NCI-H510A treated with DMSO at 0.1 percent for 48 hours (cell line): ENCODE measurements around the gene TTLL5.
"Not testable (repeated sequence)": the region's sequence is repeated elsewhere in the genome, so short reads cannot be mapped to it uniquely, and the experiment has no call there.

Source experiments
- DNase-seq: peaks from one replicate; lab custom pipeline; 2025; lab: John Stamatoyannopoulos, UW

The TTLL5 gene

GRCh38 chr14:75835156-75835725 lies 174.2 kb downstream of the TTLL5 start:
- no peak for DNase-seq

- DNase-seq, result no peak
Measured at GRCh38 chr14:75835737-75836136, 174.7 kb downstream of the TTLL5 start.

GRCh38 chr14:75837151-75837787 lies 176.2 kb downstream of the TTLL5 start:
- DNase-seq, result no peak

- no peak for DNase-seq
Measured at GRCh38 chr14:75840911-75841310, 179.9 kb downstream of the TTLL5 start.

DNA sequence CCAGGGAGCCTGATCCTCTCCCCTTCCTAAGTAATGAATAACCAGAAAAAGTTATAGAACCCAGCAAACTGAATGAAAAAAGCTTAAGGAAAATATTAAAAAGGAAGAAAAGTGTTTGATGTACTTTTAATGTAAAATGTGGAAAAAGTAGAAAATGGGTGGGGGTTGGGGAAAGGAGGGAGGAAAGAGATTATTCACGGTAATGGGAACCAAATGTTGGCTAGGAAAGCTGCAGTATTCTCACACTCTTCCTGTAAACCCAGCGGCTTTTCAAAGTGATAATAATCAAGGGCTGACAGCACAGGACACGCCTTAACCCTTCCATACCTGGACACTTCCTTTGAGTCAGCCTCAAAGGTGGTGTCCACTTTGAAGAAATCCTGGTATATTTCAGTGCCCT lies 181.5 kb downstream of the TTLL5 start:
- no peak for DNase-seq

DNA sequence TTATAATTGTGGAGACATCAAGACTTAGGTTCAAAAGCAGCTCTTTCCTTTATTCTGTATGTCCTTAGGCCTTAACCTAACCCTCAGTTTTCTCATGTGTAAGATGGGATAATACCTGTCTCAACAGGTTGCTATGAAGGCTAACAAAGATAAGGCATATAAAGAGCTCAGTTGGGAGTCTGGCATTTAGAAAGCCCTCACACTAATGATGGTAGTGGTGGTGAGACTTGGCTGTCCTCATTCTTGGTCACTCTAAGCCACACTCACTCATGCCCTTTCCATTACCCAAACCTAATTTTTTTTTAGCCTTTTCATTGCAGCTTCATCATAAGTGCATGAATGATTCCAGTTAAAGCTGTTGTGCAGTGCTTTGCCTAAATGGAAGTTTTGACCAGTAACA lies 183.4 kb downstream of the TTLL5 start:
- DNase-seq, result no peak

DNA sequence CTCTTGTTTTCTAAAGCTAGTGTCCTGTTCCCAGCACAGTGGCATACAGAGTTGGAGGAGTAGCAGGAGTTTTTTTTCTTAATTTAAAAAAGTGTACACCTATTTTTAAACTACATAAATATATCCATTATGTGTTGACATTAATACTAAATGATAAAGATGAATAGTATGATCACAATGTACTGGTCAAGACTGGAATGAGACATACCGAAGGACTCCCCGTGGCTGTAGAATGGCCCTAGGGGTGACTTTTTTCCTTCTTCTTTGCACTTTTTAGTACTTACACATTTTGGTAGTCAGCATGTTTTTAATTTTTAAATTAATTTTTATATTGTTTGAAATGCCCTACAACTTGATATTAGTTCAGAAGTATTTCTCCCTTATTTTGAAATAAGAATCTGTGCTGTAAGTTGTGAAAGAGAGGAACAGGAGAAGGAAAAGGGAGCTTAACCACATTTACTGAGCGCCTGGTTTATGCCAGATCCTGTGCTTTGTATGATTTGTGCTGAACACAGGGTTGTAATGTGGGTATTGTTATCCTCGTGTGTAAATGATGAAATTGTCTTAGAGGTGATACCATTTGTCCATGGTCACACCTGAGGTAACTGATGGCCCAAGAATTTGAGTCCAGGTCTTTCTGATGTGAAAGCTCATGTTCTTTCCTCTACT lies 184.2 kb downstream of the TTLL5 start:
- DNase-seq, result no peak

- not testable (repeated sequence) for DNase-seq
Measured at GRCh38 chr14:75846694-75847093, 185.6 kb downstream of the TTLL5 start.

DNA sequence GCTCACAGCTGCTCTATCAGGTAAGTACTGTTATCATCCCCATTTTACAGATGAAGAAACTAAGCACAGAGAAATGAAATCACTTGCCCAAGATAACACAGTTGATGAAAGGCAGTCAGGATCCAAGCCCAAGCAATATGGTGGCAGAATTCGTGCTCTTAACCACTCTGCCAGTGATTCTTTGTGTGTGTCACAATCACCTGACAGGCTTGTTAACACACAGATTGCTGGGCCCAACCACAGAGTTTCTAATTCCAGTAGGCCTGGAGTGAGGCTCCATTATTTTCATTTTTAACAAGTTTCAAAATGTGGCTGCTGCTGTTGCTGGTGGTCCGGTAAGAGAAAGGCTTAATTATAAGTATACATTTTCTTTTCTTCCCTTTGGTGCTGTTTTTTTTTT lies 186.5 kb downstream of the TTLL5 start:
- DNase-seq, result no peak

DNA sequence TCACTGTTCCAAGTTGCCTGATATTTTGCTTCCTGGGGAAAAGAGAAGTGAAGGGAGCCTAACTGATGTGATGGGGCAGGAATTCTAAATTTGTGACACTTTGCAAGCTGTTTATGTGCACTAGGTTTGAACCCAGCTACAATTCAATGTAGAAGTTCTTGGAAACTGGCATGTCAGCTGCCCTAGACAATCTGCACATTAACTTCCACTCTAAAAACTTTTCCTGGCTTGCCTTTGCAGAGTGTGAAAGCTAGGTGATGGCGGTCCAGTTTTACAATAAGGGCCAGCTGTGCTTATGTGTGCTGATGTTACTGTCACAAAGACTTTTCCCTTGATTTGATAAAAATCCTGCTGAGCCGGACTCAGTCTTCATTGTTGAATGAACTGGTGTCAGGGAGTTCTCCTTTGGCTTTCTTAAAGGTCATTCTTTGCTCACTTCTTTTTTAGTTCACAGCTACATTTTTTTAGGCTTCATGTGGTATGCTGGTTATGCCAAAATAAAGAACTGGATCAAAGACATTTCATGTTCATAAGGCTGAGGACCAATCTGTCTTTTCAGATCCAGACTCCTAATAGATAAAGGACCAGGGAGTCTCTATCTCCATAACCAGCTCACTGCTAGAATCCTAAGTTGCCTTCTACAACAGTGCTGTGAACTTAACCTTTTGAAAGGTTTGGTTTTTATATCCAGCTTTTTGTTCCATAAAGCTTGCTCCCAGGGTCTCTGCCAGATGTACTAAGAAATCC lies 187.3 kb downstream of the TTLL5 start:
- DNase-seq, result no peak

DNA sequence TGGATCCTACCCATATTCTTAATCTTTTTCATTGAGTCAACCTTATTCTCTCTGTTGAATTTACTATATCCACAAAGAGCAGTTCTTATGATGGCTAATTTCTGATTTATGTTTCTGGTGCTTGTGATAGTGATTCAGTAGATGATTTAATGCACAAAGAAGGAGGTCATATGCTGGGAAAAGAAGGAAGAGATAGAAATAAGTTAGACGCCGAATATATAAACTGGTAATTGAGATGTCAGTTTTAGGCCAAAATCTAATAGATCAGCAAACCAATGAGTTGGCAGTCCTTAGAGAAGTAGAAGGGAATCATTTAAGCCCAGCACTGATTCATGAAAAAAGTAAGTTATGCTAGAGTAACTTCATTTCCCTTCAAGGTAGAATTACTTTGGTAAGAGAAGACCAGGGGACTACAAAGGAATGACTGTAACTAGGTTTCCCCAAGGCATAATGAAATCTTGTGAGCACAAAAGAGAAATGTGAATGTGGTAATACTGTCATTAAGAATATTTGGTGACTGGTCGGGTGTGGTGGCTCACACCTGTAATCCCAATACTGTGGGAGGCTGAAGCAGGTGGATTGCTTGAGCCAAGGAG lies 188.4 kb downstream of the TTLL5 start:
- DNase-seq, result no peak

DNA sequence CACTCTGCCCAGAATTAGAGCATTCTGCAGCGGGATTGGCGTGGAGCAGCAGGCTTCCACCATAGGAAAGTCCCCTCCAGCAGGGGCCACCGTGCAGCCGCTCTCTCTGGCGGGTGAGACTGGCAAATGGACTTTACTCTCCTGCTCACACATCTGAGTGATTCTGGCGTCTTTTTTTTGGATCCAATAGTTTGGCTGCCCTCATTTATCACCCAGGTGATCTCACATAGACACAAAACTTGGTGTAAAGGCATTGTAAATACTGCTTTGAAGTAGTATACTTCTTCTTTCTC lies 190.5 kb downstream of the TTLL5 start:
- DNase-seq, result no peak

DNA sequence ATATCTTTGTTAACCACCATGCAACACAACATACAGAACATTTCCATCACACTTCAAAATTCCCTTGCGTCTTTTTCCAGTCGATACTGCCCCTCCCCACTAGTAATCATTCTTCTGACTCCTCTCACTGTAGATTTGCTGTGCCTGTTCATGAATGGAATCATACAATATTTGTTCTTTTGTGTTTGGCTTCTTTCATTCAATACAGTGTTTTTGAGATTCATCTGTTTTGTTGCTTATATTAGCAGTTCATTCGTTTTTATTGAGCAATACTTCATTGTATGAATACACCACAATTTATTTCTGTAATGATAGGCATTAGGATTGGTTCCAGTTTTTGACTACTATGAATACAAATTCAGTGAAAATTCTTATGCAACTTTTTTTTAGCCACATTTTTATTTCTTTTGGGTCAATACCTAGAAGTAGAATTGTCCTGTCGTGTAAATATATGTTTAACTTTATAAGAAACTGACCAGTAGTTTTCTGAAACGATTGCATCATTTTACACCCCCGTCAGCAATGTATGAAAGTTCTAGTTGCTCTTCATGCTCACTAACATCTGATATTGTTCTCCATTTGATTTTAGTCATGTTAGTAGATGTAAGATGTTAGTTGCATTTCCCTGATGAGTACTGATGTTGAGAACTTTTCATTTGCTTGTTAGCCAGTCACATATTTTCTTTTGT lies 193.2 kb downstream of the TTLL5 start:
- DNase-seq, result no peak

DNA sequence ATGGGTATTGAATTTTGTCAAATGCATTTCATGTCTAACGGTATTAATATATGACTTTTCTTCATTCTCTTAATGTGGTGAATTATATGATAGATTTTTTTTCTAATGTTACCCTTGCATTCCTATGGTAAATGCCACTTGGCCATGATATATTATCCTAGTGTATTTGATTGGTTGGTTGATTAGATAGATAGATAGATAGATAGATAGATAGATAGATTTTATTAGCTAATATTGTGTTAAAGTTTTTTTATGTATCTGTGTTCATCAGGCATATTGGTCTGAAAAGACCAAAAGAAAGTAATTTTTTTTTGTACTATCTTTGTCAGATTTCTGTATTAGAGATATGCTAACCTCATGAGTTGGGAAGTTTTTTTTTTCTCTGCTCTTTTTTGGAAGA lies 196.2 kb downstream of the TTLL5 start:
- no peak for DNase-seq

- DNase-seq, result no peak
Measured at GRCh38 chr14:75858362-75858761, 197.3 kb downstream of the TTLL5 start.

DNA sequence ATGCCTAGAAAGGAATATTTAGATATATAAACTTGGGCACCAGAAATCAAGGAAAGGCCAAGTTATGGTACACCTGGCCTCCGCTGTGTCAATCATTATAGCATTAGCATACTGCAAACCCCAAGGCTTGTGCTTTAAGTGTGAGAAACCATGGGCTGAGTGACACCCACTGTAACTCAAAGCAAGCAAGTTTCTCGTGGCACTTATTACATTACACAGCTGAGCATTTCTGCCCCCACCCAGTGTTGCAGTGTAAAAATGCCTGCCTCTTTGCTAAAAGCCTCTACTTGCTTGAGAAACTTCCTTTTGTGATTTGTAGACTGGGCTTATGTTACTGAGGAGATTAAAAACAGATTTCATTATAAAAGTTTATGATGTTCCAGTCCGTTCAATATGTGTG lies 198.7 kb downstream of the TTLL5 start:
- DNase-seq, result no peak

DNA sequence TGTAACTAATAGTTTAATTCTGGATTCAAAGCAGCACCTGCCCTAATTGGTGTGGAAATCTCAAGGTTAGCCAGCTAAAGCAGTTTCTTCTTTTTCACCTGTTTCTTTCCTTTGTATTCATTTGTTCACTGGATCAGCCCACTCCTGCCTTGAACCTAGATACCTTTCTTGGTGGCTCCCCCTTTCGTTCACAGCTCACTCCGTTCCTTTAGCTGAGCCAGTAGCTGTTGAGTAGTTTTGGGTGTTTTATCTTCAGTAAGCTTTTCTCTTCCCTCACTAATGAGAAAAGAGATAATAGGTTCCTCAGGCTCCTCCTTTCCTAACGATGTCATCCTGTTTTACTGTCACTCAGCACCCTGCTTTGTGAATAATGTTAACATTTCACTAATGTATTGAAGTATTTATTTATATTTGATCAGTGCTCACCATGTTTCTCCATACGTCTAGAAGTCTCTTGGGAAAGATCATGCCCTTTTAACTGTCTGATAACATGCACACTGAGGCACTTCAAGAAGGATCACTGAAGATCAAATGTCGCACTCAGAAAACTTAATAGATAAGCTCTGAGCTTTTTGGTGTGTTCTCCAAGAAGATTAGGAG lies 199.6 kb downstream of the TTLL5 start:
- DNase-seq, result no peak

GRCh38 chr14:75861161-75861621 lies 200.1 kb downstream of the TTLL5 start:
- no peak for DNase-seq

DNA sequence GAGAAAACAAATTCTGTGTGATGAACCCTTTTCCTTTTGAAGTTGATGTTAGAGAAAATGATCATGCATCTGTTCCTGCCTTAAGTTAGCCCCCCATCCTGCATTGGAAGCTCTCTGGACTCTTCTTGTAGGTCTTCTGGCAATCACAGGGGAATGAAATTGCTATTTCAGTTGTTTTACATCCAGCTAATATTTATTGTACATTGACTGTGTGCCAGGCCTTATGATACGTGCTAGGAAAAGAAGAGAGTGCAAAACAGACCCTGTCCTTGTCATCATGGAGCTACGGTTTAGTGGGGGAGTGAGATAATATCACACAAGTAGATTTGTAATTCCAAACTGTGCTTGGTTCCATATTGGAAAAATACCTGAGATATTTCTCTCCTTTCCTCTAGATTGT lies 202.2 kb downstream of the TTLL5 start:
- no peak for DNase-seq

DNA sequence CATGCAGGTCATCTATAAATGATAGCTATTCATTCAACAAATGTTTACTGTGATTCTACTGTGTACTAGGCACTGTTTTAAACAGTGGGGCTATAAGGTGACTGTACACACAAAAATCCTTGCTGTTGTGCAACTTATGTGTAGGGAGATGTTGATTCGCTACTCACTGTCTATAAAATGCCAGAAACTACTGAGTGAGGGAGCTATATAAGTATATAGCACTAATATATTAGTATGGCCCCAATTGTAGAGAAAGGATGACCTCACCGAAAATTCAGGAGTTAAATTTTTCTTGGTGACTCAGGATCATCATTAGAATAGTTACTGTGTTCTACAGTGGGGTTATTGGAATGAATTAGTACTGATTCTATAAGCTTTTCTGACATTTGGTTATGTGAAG lies 203.3 kb downstream of the TTLL5 start:
- DNase-seq, result no peak

GRCh38 chr14:75865531-75865930 lies 204.5 kb downstream of the TTLL5 start:
- DNase-seq, result no peak

- DNase-seq, result no peak
Measured at GRCh38 chr14:75866970-75867369, 205.9 kb downstream of the TTLL5 start.
